ENCODE results near the gene VWA1.

GRCh38 chr1:1477206-1477605 is 41.7 kb downstream of the VWA1 start:
- TF ChIP-seq, protein P1, sequence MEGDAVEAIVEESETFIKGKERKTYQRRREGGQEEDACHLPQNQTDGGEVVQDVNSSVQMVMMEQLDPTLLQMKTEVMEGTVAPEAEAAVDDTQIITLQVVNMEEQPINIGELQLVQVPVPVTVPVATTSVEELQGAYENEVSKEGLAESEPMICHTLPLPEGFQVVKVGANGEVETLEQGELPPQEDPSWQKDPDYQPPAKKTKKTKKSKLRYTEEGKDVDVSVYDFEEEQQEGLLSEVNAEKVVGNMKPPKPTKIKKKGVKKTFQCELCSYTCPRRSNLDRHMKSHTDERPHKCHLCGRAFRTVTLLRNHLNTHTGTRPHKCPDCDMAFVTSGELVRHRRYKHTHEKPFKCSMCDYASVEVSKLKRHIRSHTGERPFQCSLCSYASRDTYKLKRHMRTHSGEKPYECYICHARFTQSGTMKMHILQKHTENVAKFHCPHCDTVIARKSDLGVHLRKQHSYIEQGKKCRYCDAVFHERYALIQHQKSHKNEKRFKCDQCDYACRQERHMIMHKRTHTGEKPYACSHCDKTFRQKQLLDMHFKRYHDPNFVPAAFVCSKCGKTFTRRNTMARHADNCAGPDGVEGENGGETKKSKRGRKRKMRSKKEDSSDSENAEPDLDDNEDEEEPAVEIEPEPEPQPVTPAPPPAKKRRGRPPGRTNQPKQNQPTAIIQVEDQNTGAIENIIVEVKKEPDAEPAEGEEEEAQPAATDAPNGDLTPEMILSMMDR (IDR thresholded peaks at IDR 0.05) = no peak
- TF ChIP-seq POLR2A (IDR thresholded peaks at IDR 0.05) = no peak
